ENCODE data around the gene MCUB. TPM values are rescaled to one million over a fixed set of nuclear protein-coding genes. Genes with fewer than 3 reads are reported as not detected.
A peak's percentile ranks its signal among the peaks of the same experiment; 100 is the strongest.
"Not testable (repeated sequence)": the region's sequence is repeated elsewhere in the genome, so short reads cannot be mapped to it uniquely, and the experiment has no call there.

Gene MCUB
- total RNA-seq, 1 donor from 2014 or later: 17.1 TPM

- no peak for DNase-seq
- Histone ChIP-seq H3K27ac (no peak overlapping the region), H3K4me1 (no peaks in the 10 kb centered on the region), H3K9me3 (no peaks in the 10 kb centered on the region), H3K4me3 (no peak overlapping the region), H3K36me3 (peaks cover 21% of the 10 kb centered on the region), H3K27me3 (ENCODE audit: low read depth) (no peaks in the 10 kb centered on the region)
- no peak for ATAC-seq
- no peak for TF ChIP-seq CTCF (IDR thresholded peaks at IDR 0.05)
- intact Hi-C loops (cut with DNase I): no loop called here
Measured at GRCh38 chr4:109547394-109547793, 12.7 kb upstream of the MCUB start.

GRCh38 chr4:109548655-109549054, 11.4 kb upstream of the MCUB start:
- Histone ChIP-seq H3K4me1 (no peaks in the 10 kb centered on the region), H3K9me3 (no peaks in the 10 kb centered on the region), H3K27ac (peak overlapping the region; percentile 36), H3K4me3 (no peak overlapping the region), H3K36me3 (peaks cover 10% of the 10 kb centered on the region), H3K27me3 (ENCODE audit: low read depth) (no peaks in the 10 kb centered on the region)
- intact Hi-C loops (cut with DNase I): no loop called here
- ATAC-seq (peak; percentile 74 to 77), DNase-seq (no peak)
- no peak for TF ChIP-seq CTCF (IDR thresholded peaks at IDR 0.05)

- intact Hi-C loops (cut with DNase I): no loop called here
- ATAC-seq: no peak
- no peaks in the 10 kb centered on the region for H3K4me1 ChIP-seq
- no peaks in the 10 kb centered on the region for H3K36me3 ChIP-seq
- H3K9me3 ChIP-seq: no peaks in the 10 kb centered on the region
- DNase-seq: no peak
- no peak for TF ChIP-seq CTCF (IDR thresholded peaks at IDR 0.05)
- no peak overlapping the region for H3K4me3 ChIP-seq
- H3K27ac ChIP-seq: no peak overlapping the region
- no peaks in the 10 kb centered on the region for H3K27me3 ChIP-seq (ENCODE audit: low read depth)
Measured at GRCh38 chr4:109552237-109552636, 7.8 kb upstream of the MCUB start.

GRCh38 chr4:109553130-109553529, 6.9 kb upstream of the MCUB start:
- H3K36me3 ChIP-seq: no peaks in the 10 kb centered on the region
- H3K4me3 ChIP-seq: no peak overlapping the region
- no peak for ATAC-seq
- no peak overlapping the region for H3K27ac ChIP-seq
- intact Hi-C loops (cut with DNase I): no loop called here
- no peak for DNase-seq
- no peaks in the 10 kb centered on the region for H3K4me1 ChIP-seq
- TF ChIP-seq CTCF (IDR thresholded peaks at IDR 0.05): no peak
- no peaks in the 10 kb centered on the region for H3K9me3 ChIP-seq
- no peaks in the 10 kb centered on the region for H3K27me3 ChIP-seq (ENCODE audit: low read depth)

- Histone ChIP-seq H3K27ac (no peak overlapping the region), H3K36me3 (no peaks in the 10 kb centered on the region), H3K4me1 (peaks cover 4% of the 10 kb centered on the region), H3K27me3 (ENCODE audit: low read depth) (no peaks in the 10 kb centered on the region), H3K9me3 (no peaks in the 10 kb centered on the region), H3K4me3 (no peak overlapping the region)
- no peak for TF ChIP-seq CTCF (IDR thresholded peaks at IDR 0.05)
- ATAC-seq (no peak), DNase-seq (no peak)
- intact Hi-C loops (cut with DNase I): no loop called here
Measured at GRCh38 chr4:109554971-109555370, 5.1 kb upstream of the MCUB start.

GRCh38 chr4:109557433-109557832, 2.6 kb upstream of the MCUB start:
- Histone ChIP-seq H3K4me3 (no peak overlapping the region), H3K4me1 (peaks cover 13% of the 10 kb centered on the region), H3K27ac (no peak overlapping the region), H3K27me3 (ENCODE audit: low read depth) (no peaks in the 10 kb centered on the region), H3K36me3 (no peaks in the 10 kb centered on the region), H3K9me3 (no peaks in the 10 kb centered on the region)
- no peak for TF ChIP-seq CTCF (IDR thresholded peaks at IDR 0.05)
- no peak for DNase-seq
- intact Hi-C loops (cut with DNase I): no loop called here
- ATAC-seq: no peak

- H3K27ac ChIP-seq; H3K4me3 ChIP-seq; DNase-seq; ATAC-seq; H3K27me3 ChIP-seq (ENCODE audit: low read depth); H3K36me3 ChIP-seq; intact Hi-C loops (cut with DNase I); H3K9me3 ChIP-seq: not testable (repeated sequence)
- peaks cover 13% of the 10 kb centered on the region for H3K4me1 ChIP-seq
Measured at GRCh38 chr4:109558095-109558494, 2.0 kb upstream of the MCUB start.
